ENCODE data around the gene SLN.

SLN gene

DNA sequence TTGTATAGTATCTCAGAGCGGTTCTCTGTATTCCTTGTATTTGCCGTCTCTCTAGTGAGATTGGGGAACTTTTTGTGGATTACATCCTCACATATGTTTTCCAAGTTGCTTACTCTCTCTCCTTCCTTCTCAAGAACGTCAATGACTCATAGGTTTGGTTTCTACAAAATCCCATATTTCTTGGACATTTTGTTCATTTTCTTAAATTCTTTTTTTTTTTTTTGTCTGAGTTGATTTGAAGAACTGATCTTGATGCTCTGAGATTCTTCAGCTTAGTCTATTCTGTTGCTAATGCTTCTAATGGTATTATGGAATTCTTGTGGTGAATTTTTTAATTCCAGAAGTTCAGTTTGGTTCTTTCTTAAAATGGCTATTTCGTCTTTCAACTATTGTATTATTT lies 28.4 kb upstream of the SLN start:
- no peaks in the 10 kb centered on the region for H3K36me3 ChIP-seq (ENCODE audit: insufficient read depth)
- H3K4me3 ChIP-seq (IDR thresholded peaks at IDR 0.05; ENCODE audit: insufficient read depth, low read depth, low read length), result no peak overlapping the region
- no peaks in the 10 kb centered on the region for H3K79me2 ChIP-seq (ENCODE audit: insufficient read depth, low read depth)
- H4K20me1 ChIP-seq (ENCODE audit: insufficient read depth), result no peaks in the 10 kb centered on the region
- TF ChIP-seq, protein P1, sequence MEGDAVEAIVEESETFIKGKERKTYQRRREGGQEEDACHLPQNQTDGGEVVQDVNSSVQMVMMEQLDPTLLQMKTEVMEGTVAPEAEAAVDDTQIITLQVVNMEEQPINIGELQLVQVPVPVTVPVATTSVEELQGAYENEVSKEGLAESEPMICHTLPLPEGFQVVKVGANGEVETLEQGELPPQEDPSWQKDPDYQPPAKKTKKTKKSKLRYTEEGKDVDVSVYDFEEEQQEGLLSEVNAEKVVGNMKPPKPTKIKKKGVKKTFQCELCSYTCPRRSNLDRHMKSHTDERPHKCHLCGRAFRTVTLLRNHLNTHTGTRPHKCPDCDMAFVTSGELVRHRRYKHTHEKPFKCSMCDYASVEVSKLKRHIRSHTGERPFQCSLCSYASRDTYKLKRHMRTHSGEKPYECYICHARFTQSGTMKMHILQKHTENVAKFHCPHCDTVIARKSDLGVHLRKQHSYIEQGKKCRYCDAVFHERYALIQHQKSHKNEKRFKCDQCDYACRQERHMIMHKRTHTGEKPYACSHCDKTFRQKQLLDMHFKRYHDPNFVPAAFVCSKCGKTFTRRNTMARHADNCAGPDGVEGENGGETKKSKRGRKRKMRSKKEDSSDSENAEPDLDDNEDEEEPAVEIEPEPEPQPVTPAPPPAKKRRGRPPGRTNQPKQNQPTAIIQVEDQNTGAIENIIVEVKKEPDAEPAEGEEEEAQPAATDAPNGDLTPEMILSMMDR (conservative IDR thresholded peaks at IDR 0.05; ENCODE audit: low read depth, low read length), result no peak
- no peak overlapping the region for H3K27ac ChIP-seq
- no peak overlapping the region for H2AFZ ChIP-seq (ENCODE audit: low read depth)
- no peaks in the 10 kb centered on the region for H3K4me1 ChIP-seq (ENCODE audit: low read depth, poor library complexity, severe bottlenecking)
- no peak overlapping the region for H3K9ac ChIP-seq
- no peaks in the 10 kb centered on the region for H3K27me3 ChIP-seq (ENCODE audit: insufficient read depth, low read depth)
- no peak overlapping the region for H3K4me2 ChIP-seq

DNA sequence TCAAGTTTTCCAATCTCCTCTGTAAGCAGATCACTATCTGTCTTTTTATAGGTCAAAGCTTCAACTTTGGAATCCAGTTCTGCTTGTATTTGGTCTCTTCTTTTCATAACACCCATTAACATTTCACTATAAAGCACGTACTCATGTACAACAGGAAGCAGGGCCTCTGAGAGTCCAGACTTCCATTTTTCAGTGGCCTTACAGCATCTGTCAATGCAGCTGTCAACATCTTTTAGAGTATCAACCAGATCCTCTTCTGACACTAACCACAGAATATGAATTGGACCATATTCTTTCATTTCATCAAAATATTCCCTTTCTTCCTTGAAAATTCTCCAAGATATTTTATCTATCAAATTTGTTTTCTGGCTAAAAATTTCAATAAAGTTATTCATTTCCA lies 24.7 kb upstream of the SLN start:
- H2AFZ ChIP-seq (ENCODE audit: low read depth), result no peak overlapping the region
- TF ChIP-seq, protein P1 (conservative IDR thresholded peaks at IDR 0.05; ENCODE audit: low read depth, low read length), result no peak
- no peaks in the 10 kb centered on the region for H3K4me1 ChIP-seq (ENCODE audit: low read depth, poor library complexity, severe bottlenecking)
- H3K79me2 ChIP-seq (ENCODE audit: insufficient read depth, low read depth), result no peaks in the 10 kb centered on the region
- no peak overlapping the region for H3K27ac ChIP-seq
- no peaks in the 10 kb centered on the region for H3K27me3 ChIP-seq (ENCODE audit: insufficient read depth, low read depth)
- H3K4me3 ChIP-seq (IDR thresholded peaks at IDR 0.05; ENCODE audit: insufficient read depth, low read depth, low read length), result no peak overlapping the region
- H3K9ac ChIP-seq, result no peak overlapping the region
- no peaks in the 10 kb centered on the region for H4K20me1 ChIP-seq (ENCODE audit: insufficient read depth)
- H3K4me2 ChIP-seq, result no peak overlapping the region
- no peaks in the 10 kb centered on the region for H3K36me3 ChIP-seq (ENCODE audit: insufficient read depth)

DNA sequence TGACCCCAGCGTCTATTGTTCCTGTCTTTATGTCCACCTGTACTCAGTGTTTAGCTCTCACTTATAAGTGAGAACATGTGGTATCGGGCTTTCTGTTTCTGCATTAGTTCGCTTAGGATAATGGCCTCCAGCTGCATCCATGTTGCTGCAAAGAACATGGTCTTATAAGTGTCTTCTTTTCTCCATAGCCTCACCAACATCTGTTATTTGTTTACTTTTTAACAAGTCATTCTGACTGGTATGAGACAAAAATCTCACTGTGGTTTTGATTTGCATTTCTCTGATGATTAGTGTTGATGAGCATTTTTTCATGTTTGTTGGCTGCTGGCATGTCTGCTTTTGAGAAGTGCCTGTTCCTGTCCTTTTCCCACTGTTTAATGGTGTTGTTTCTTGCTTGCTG lies 21.7 kb upstream of the SLN start:
- no peak overlapping the region for H3K4me3 ChIP-seq (IDR thresholded peaks at IDR 0.05; ENCODE audit: insufficient read depth, low read depth, low read length)
- TF ChIP-seq, protein P1 (conservative IDR thresholded peaks at IDR 0.05; ENCODE audit: low read depth, low read length), result no peak

DNA sequence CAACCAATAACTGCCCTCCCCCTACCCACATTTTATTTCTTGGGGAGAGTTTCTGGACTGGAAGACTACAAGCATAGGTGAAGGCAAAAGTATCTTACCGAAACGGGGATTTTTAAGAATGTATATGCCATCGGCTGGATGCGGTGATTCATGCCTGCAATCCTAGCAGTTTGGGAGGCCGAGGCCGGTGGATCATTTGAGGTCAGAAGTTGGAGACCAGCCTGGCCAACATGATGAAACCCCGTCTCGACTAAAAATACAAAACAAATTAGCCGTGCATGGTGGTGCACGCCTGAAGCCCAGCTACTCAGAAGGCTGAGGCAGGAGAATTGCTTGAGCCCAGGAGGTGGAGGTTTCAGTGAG lies 20.8 kb upstream of the SLN start:
- no peak overlapping the region for H2AFZ ChIP-seq (ENCODE audit: low read depth)
- no peak overlapping the region for H3K4me3 ChIP-seq (IDR thresholded peaks at IDR 0.05; ENCODE audit: insufficient read depth, low read depth, low read length)
- H4K20me1 ChIP-seq (ENCODE audit: insufficient read depth), result no peaks in the 10 kb centered on the region
- TF ChIP-seq, protein P1 (conservative IDR thresholded peaks at IDR 0.05; ENCODE audit: low read depth, low read length), result no peak
- no peaks in the 10 kb centered on the region for H3K4me1 ChIP-seq (ENCODE audit: low read depth, poor library complexity, severe bottlenecking)
- H3K4me2 ChIP-seq, result no peak overlapping the region
- H3K27ac ChIP-seq, result no peak overlapping the region
- H3K79me2 ChIP-seq (ENCODE audit: insufficient read depth, low read depth), result no peaks in the 10 kb centered on the region
- no peaks in the 10 kb centered on the region for H3K36me3 ChIP-seq (ENCODE audit: insufficient read depth)
- H3K9ac ChIP-seq, result no peak overlapping the region
- H3K27me3 ChIP-seq (ENCODE audit: insufficient read depth, low read depth), result no peaks in the 10 kb centered on the region

More for the DNA sequence above, 21.7 kb upstream of the SLN start:
- no peaks in the 10 kb centered on the region for H3K4me1 ChIP-seq (ENCODE audit: low read depth, poor library complexity, severe bottlenecking)
- no peaks in the 10 kb centered on the region for H3K27me3 ChIP-seq (ENCODE audit: insufficient read depth, low read depth)
- H2AFZ ChIP-seq (ENCODE audit: low read depth), result no peak overlapping the region
- H3K36me3 ChIP-seq (ENCODE audit: insufficient read depth), result no peaks in the 10 kb centered on the region
- H3K9ac ChIP-seq, result no peak overlapping the region
- H3K4me2 ChIP-seq, result no peak overlapping the region
- no peaks in the 10 kb centered on the region for H3K79me2 ChIP-seq (ENCODE audit: insufficient read depth, low read depth)
- no peaks in the 10 kb centered on the region for H4K20me1 ChIP-seq (ENCODE audit: insufficient read depth)
- no peak overlapping the region for H3K27ac ChIP-seq

All from KMS-11 (cell line).